KBM-7 (cell line): Measurements from ENCODE around the gene KHK.
"Not testable (repeated sequence)": the region's sequence is repeated elsewhere in the genome, so short reads cannot be mapped to it uniquely, and the experiment has no call there.

Experiments
- DNase-seq: peaks from one replicate; pipeline ENCODE4 v3.0.0-alpha.2; 2015
- in situ Hi-C: fragments of 300-500 bp; cut with MboI; formaldehyde crosslinking; loops from 2 replicates; pipeline ENCODE4 v1.14.3; 2020; ENCODE audit warnings: low sequenced_read_pairs, low pct_unique_long_range_greater_than_20kb, mixed read lengths

Gene KHK

DNA sequence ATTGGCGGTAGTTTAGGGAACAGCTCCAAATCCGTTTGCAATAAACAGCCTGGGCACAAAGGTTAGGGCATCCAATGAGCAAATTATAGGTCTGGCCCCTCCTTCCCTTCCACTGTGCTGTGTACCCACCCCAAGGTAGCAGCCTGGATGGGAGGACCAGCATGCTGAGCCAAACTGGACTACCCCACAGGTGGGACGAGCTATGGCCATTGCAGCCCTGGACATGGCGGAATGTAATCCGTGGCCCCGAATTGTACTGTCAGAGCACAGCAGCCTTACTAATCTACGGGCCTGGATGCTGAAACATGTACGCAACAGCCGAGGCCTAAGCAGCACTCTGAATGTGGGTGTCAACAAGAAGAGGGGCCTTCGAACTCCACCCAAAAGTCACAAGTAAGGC is 28.4 kb upstream of the KHK start:
- DNase-seq = no peak
- in situ Hi-C loops = no loop called here

DNA sequence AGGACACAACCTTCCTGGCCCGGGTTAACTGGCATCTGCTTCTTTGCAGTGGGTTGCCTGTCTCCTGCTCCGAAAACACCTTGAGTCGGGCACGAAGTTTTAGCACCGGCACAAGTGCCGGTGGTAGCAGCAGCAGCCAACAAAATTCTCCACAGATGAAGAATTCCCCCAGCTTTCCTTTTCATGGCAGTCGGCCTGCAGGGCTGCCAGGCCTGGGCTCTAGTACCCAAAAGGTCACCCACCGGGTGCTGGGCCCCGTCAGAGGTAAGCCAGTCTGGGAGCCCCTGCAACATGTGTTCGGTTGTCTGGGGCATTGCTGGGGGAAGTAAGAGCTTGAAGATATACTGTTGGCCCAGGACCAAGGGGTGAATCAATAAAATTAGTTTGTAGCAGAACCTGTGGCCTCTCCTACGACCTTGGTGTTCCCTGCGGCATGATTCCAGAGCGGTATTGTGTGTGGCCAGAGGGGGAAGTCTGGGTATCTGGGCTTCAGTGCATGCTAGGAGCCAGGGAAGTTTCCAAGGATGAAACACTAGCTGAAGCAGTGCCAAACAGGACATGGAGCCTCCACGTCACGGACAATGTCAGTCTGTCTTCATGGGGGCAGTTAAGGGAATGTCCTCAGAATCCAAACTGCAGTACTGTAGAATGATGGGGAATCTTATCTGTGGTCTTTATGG is 27.3 kb upstream of the KHK start:
- in situ Hi-C loops = no loop called here
- DNase-seq = no peak

DNA sequence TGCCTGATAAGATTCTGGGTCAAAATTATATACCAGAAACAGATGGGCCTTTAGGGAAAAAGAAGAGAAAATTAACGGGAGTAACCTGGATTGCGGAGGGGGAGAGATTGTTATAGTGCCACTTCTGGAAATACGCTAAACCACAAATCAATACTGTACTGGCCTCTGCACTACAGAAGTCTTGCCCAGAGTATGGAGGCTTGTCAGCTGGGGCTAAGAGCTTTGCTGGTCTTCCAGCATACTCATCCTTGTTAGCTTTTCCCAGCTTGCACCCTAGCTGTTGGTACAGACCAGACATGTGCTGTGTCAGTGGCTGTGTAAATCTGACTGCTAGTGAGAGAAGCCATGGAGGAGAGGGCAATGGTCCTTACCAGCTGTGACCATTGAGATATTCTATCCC is 26.2 kb upstream of the KHK start:
- DNase-seq = no peak
- in situ Hi-C loops = no loop called here

DNA sequence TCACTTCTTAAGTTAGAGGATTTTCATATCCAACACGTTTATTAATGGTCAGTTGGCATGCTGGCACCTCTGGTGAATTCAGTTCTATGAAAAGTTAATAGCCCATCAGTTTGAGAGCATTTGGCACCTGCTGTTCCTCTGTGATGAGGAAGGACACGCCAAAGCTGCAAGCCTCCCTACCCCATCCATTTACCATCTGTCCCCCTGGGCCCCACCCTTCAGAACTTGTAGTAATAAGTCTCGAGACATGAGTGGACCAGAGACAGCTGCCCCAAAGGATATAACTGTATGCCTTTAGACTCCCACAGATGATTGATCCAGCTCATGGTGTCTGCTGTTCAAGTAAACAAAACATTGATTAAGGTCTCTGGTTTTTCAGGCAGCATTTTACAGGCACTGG is 21.4 kb upstream of the KHK start:
- in situ Hi-C loops = no loop called here
- DNase-seq = no peak

DNA sequence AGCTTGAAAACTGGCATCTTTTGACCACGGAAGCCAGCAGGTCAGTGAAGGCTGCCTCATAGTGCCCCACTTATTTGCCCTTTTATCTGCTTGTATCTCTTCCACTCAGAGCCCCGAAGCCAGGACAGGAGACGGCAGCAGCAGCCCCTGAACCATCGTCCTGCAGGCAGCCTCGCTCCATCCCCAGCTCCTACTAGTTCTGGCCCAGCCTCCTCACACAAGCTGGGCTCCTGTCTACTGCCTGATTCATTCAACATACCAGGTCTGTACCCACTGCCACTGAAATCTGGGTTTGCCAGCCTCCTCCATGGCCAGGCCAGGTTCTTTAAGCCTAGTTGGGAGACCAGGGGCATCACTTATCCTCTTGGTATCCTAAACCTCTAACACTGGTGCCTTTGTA is 19.2 kb upstream of the KHK start:
- no peak for DNase-seq
- in situ Hi-C loops = no loop called here

DNA sequence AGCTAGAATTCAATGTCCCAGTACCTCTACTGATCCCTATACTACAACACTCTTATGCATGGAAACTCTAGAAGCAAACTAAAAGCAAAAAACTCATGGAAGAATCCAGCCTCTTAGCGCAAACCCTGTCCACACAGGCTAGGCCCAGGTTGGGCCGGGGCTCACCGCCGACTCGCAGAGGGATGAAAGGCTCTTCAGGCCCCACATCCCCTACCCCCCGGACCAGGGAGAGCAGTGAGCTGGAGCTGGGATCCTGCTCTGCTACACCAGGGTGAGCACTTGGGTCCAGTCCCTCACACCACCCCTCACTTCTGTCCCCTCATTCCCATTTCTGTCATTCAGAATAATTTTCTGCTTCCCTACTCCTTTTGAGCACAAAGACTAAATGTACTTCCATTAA is 17.1 kb upstream of the KHK start:
- in situ Hi-C loops = no loop called here

DNA sequence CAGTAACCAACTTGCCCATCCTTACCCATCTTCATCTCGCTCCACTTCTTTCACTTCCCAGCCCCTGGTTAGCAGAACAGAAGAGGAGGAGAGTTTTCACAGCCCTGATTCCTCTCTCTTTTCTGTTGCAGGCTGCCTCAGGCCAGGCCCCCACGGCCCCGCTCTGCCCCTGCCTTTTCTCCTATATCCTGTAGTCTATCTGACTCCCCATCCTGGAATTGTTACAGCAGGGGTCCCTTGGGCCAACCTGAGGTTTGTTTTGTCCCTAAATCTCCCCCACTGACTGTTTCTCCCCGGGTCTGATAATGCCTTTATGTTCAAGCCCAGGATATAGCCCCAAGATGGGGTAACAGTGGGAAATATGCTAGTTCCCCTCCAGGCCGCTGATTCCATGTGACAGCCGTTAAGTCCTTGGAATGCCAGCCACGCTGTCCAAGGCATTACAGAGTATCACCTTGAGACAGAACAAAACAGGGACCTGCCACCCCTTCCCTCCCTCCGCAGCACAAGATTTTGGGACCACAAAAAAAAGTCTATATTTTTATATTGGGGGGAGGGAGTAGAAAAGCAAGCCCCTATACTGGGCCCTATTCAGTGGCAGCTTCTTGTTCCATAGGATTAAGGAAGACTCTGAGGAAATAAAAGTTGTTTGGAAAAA is 16.5 kb upstream of the KHK start:
- in situ Hi-C loops = no loop called here
- no peak for DNase-seq

More for the DNA sequence above, 17.1 kb upstream of the KHK start:
- no peak for DNase-seq

DNA sequence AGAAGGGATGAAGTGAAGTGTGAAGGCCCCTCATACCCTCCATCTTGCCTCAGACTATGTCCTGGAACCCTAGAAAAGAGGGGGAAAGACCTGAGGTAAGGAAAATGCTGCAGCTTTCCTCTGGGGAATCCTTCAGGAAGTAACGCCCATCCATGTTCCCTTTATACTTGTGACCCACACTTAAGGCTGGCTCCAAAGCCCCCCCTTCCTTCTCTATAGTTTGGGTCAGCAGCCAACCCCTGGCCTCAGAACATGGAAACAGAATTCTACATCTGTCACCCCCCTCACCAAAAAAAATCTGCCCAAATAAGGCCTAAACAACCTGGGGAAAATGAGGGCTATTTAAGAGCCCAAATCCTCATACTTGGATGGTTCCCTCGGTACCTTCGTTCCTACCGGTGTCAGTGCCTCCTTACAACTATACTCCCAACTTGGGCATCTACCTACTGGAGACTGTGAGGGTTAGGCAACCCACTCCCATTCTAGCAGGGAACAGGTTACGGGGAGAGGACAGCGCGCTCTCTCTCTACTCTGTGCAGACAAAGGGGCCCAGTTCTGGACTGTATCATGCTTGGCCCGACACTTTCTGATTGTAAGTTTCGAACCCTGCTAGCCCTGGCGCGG is 15.8 kb upstream of the KHK start:
- in situ Hi-C loops = no loop called here
- no peak for DNase-seq

DNA sequence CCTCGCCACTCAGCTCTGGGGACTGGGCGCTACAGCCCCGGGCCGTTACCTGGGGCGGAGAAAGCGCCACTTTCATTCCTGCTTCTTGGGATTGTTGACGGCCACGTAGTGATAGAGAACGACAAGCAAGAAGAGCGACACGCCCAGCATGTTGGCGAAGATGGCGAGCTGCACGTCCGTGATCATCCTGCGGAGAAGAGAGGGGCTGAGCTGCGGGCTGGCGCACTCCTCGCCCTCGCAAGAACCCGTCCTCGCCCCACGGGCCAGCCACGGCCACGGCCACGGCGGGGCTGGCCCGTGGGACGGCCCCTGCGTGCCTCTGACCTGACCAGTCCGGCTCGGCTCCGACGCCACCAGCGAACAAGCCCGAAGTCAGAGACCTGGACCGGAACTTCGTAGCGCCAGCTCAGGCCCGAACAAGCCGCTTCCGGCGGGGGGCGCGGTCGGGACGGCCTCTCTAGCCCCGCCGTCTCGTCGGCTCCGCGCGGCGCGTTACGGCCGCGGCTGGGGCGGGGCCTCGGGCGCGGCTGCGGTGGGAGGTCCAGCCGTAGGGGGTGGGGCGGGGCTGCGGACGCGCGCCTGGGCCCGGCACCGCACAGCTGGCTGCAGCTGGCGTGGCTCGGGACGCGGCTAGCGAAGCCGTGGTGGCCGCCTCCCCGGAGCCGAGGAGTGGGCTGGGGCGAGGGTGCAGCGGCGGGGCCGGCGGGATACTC is 15.1 kb upstream of the KHK start, which contains the start of gene OST4:
Gene OST4, minus strand, starts transcription at position 378 of the 713 bp plus-strand sequence.
- in situ Hi-C loops = no loop called here
- DNase-seq = peak; percentile 90

DNA sequence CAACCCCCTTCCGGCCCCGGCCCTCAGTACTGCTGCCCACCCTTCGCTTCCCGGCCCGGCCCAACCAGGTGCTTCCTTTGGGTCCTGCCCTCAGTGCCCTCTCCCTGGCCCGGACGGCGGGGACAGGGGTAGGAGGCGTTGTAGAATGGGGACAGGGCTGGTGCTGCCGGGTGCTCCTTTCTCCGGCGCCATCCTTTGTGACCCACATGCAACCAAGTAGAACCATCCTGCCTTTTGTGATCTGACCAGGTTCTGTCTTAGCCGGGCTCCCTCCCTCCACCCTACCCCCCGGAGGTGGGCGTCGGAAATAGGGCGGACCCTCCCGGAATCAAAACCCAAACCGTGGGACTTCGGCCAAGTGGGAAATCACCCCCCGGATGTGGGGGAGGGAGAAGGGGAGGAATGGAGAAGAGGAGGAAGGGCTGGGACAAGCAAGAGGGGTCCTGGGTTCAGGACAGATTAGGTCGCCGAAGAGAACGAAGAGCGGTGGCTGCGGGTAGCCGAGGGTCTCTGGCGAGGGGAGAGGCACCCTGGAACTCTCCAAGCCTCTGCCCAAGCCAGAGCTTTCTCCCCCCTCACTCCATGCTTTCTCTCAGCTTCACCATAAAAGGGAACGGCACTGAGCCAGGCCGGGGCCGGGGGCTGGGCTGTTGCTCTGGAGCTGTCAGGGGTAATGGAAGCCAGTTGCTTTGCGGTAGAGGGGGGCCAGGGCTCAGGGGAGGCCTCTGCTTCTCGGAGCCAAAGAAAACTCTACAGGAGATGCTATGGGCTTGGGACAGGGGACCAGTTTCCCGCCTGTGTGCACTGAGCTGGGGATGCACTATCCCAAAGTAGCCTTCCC is 14.4 kb upstream of the KHK start:
- in situ Hi-C loops = no loop called here

DNA sequence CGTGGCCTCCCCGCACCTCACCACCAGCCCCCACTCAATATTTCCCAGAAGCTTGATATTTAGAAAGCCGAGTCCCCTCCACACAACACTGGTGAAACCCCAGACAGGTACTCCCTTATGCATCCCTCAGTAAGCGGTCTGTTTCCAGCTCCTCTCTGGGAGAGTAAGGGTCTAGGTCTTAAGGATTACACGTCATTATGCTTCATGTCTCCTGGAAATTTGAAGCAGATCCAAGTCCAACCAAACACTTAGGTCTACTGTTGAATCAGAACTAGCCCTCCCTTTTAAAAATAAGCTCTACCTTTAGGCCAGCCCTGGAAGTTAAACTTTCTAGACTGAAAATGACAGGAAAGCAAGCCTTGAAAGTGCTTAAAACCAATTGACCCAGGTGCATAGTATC is 13.7 kb upstream of the KHK start:
- in situ Hi-C loops = no loop called here
- no peak for DNase-seq

More for the DNA sequence above, 14.4 kb upstream of the KHK start:
- no peak for DNase-seq

DNA sequence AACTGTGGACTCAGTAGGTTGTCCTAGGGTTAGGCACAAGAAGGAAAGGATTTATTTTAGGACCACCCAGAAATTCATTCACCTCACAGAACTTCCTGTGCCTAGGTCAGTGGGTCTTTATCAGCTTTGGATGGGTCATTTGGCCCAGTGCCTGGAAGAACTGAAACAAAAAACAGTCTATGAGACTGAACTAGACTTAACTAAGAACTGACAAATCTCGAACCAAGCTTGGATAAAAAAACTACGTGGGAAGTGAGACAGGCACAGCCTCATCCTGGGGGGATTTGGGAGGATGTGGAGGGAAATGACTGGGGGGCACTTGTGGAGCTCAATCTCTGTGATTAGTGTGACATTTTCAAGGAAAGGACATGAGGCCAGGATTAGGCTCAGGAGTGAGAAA is 12.8 kb upstream of the KHK start:
- in situ Hi-C loops = no loop called here

DNA sequence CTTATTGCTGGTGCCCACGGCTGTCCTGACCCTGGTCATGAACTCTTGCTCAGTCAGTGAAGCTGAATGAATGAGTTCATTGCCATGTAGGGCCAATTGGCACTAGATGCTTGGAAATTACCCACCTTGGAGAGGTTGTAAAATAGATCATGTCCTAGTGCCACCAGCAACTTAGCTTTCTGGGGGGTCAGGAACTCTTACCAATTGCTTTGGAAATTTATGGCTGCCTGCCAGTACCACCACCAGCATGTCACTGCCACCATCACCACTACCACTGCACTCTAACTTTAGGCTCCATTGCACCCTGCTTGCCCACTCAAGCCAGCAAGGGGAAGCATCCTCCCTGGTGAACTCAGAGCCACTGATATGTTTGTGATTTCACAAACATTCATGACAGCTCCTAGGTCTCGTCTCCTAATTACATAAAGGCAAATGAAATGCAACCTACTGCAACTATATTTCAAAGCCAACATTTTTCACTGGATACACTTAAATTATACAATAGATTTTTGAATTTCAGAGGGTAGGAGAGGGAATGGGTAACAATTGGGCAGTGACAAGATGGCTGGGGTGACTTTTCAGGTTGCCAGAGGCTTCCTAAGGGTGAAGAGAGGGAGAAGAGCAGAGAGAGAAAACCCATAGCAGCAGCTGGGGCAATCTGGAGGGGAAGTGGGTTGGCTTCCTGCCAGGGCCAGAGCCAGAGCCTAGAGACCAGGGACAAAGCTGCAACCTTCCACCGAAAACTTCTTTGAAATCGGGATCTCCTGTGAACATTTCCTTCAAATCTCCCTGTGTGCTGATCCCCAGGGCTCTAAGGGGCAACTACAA is 11.6 kb upstream of the KHK start:
- DNase-seq = peak; percentile 89
- in situ Hi-C loops = no loop called here

More for the DNA sequence above, 12.8 kb upstream of the KHK start:
- DNase-seq = no peak

DNA sequence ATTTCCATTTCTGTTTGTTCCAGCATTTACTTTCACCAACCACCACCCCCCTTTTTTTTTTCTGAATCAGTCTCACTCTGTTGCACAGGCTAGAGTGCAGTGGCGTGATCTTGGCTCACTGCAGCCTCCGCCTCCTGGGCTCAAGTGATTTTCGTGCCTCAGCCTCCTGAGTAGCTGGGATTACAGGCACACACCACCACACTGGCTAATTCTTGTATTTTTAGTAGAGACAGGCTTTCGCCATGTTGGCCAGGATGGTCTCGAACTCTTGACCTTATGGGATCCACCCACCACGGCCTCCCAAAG is 11.1 kb upstream of the KHK start:
- DNase-seq, in situ Hi-C loops: not testable (repeated sequence)

DNA sequence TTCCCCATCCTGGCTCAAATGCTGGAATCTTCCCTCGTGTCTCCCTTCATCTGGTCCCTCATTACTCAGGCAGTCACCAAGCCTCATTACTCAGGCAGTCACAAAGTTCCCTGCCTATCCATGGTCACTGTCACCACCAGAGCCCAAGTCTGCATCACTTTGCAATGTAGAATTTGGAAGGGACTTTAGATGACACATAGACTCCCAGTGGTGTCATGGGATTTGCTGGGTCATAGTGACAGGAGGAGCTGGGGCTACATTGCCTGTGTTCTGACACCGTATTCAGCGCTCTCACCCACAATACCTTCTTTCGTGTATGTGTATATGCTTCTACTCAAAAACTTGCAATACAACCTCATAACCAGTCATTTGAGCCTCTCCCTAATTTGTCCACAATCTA is 10.2 kb upstream of the KHK start:
- in situ Hi-C loops = no loop called here
- no peak for DNase-seq

DNA sequence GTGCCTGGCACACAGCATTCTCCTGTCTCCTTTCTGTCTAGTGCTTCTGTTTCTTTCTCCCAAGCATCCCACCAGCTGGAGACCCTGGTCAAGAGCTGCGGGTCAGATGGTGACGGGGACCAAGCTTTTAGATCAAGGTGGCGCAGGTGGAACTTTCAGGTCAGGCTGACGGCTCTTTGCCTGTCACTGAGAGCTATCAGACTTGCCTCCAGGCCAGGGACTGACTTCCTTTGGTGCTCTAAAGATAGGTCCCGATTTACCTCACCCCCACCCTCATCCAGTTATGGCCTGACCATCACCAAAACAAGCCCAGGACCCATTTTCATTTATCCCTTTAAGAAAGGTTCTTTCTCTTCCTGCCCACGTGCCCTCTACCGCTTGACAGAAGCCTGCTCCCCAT is 9.3 kb upstream of the KHK start:
- DNase-seq = no peak
- in situ Hi-C loops = no loop called here

DNA sequence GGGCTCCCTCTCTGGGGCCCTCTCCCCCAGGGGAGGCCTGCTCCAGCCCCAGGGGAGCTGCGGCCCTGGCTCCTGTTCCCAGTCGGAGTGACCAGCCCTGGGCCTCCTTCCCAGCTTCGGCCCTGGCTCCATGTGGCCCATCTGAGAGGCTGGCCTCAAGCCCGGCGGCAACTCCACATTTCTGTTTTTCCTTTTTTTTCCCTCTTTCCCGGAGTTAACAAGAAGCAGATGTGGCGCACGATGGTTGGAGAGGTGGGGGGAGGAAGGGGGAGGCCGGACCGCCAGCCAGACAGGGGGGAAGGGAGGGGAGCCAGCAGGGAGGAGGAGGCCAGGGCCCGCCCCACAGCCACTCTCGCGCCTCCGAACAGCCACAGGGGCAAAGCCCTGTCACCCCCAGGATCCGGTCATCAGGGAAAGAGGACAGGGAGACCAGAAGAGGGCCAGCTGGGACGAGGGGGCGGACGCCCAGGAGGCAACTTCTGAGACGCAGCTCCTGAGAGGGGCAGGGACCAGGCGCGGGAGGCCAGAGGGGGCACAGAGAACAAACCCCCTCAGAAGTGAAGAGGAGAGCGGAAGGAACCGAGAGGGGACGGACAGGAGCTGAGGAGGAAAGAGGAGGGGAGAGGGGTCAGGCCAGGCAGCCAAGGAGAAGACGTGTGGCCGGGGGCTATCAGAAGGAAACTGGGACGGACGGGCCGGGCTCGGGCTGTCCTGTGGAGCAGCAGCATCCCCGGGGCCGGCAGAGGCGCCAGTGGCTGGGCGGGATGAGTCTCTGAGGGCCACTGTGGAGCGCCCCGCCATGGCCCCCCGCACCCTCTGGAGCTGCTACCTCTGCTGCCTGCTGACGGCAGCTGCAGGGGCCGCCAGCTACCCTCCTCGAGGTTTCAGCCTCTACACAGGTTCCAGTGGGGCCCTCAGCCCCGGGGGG is 8.0 kb upstream of the KHK start, which contains the start of gene EMILIN1:
Gene EMILIN1, plus strand, starts transcription at position 349 of the 928 bp plus-strand sequence. Its CDS starts 451 bp downstream, at position 800.
- DNase-seq = peak; percentile 61
- in situ Hi-C loops = no loop called here
